Measurements from ENCODE around the gene CDK16.

DNA sequence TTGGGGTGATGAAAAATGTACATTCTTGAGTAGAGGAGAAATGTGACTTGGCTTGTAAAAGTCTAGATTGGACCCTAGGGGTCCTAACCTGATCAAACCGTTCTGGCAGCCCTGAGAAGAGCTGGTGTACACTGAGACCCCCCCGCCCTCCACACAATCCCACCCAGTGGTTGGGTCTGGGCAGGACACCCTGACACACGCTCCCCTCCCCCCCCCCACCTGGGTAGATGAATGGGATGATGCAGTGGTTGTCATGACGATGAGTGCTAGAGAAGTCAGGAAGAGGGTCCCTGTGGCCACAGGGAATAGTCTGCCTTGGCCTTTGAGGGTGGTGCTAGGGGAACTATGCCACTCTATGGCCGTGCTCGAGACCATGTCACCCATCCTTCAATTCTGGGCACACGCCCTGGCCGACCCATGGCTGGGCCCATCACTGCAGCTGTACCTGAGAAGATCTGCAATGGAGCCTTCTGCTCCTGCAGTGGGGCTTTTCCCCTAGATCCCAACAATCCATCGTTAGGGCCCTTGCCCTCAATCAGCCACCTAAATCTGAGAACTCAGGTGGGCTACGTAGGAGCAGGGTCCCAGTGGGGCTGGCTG is 4.4 kb downstream of the CDK16 start:
- TF ChIP-seq, protein P1, sequence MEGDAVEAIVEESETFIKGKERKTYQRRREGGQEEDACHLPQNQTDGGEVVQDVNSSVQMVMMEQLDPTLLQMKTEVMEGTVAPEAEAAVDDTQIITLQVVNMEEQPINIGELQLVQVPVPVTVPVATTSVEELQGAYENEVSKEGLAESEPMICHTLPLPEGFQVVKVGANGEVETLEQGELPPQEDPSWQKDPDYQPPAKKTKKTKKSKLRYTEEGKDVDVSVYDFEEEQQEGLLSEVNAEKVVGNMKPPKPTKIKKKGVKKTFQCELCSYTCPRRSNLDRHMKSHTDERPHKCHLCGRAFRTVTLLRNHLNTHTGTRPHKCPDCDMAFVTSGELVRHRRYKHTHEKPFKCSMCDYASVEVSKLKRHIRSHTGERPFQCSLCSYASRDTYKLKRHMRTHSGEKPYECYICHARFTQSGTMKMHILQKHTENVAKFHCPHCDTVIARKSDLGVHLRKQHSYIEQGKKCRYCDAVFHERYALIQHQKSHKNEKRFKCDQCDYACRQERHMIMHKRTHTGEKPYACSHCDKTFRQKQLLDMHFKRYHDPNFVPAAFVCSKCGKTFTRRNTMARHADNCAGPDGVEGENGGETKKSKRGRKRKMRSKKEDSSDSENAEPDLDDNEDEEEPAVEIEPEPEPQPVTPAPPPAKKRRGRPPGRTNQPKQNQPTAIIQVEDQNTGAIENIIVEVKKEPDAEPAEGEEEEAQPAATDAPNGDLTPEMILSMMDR (IDR thresholded peaks at IDR 0.05), result no peak
- no peak for TF ChIP-seq ZFX (IDR thresholded peaks at IDR 0.05; ENCODE audit: borderline replicate concordance)
